Left lobe of liver (tissue), 2 donors: ENCODE measurements around the gene SLA2. TPM values are rescaled to one million over a fixed set of nuclear protein-coding genes. Genes with fewer than 3 reads are reported as not detected.
A peak's percentile ranks its signal among the peaks of the same experiment; 100 is the strongest.
"Not testable (repeated sequence)": the region's sequence is repeated elsewhere in the genome, so short reads cannot be mapped to it uniquely, and the experiment has no call there.

Source experiments
- ATAC-seq: fragments of 200-7000 bp; cut with Tn5 transposase; one replicate; pipeline ENCODE4 v1.9.1; 2020; ENCODE audit warnings: mild to moderate bottlenecking, moderate library complexity
- DNase-seq: peaks from one replicate; pipeline ENCODE4 v3.0.0-alpha.2; 2020; ENCODE audit warnings: low spot score
- total RNA-seq: library from RNA; stranded (reverse); gene quantifications from one replicate; pipeline ENCODE4 v1.2.1, GENCODE V29; 2021
- donor health status: DM: no; HTN: no; CAD: no; lungs with moderate emphysema.
- donor health status: DM: no; HTN: yes; CAD: no.

The SLA2 gene
- total RNA-seq, 1 donor from 2014 or later = 0.30 TPM

DNA sequence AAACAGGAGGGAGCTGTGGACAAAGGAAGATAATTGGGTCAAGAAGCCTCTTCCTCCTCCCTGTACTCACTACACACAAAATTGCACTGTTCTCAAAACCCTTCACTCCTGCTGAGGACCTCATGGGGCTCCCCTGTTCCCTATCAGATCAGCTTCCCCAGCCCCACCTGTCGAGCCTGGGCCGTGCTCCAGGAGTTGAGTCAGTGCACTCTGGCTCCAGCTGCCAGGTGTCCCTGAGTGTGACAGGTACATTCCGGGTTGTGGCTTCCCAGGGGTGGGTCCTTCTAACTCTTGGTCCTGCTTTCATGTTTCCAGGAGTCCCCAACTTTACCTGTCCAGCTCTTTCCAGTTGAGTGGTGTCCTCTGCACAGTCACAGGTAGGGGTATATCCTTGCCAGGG is 32.0 kb downstream of the SLA2 start:
- DNase-seq (no peak), ATAC-seq (peak; percentile 49)

DNA sequence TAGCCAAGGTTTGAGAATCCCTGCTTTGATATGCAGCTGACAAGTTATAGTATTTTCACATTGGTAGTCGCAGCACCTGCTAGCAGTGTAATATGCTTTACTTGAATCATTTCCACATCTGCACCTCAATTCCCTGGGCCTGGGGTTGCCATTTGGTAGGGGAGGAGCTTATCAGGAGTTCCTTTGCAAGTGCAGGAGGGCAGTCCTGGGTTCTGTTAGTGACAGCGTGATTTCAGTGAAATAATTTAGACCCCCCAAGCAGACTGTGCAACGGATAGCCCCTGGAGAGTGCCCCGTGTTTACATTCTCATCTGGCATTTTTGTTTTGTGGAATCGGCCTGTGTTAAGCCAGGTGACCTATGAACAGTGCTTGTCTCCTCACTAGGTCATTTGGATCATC is 34.4 kb downstream of the SLA2 start:
- ATAC-seq = no peak

GRCh38 chr20:36608388-36608728 is 37.6 kb downstream of the SLA2 start:
- DNase-seq, ATAC-seq: not testable (repeated sequence)

More for the DNA sequence above, 34.4 kb downstream of the SLA2 start:
- no peak for DNase-seq

- DNase-seq (peak; percentile 68), ATAC-seq (peak; percentile 27)
These were observed 38.2 kb downstream of the SLA2 start for GRCh38 chr20:36607586-36608387.

DNA sequence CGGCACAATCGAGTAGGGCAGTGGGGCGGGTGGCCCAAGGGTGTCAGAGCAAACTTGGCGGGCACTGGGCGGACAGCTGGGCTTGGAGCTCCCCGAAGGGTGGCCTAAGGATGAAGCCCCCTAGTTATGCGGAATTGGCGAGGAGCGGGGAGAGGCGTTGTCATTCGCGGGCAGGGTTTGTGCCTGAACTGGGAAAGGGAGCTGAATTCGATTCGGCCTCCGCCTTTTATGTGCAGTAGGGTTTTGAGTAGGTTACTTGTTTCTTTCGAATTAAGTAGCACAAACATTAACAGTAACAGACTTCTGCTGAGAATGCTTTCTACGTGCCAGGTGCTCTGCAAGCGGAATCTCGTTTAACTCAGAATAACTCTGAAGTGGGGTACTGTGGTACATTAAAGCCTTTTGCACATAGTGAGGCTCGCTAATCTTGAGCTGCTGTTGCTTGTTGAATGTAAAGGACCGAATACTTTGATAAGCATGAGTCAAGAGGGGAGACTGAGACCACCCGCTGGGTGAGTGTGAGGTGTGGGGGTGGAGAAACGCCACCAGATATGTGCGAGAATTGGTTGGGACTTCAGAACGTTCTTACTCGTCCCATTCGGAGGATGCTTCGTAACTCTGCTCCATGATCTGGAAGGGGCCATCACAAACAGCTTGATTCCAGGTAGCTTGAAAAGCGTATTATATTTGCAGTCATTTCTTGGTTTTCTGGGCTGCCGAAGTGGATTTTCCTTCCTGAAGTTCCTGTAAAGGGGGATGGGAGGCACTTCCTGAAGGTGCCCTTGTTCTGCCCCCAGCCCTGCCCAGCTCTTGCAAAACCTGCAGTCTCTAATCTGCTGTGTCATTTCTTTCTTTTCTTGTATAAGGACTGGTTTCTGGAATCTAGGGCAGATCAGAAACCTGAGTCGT is 39.6 kb downstream of the SLA2 start:
- peak; percentile 66 for DNase-seq
- peak; percentile 44 for ATAC-seq

- DNase-seq = peak; percentile 99
- ATAC-seq = peak; percentile 91
These were observed 40.4 kb downstream of the SLA2 start, which contains the start of gene RAB5IF for GRCh38 chr20:36605399-36606157. Gene RAB5IF (plus strand): TSS chr20:36605779. CDS start chr20:36605952, 173 bp downstream.

- peak; percentile 11 for ATAC-seq
- peak; percentile 58 for DNase-seq
These were observed 41.0 kb downstream of the SLA2 start for GRCh38 chr20:36604952-36605398.

GRCh38 chr20:36601540-36601939 is 44.5 kb downstream of the SLA2 start:
- DNase-seq (no peak), ATAC-seq (no peak)

- DNase-seq = no peak
- ATAC-seq = no peak
These were observed 46.1 kb downstream of the SLA2 start for GRCh38 chr20:36599912-36600345.

DNA sequence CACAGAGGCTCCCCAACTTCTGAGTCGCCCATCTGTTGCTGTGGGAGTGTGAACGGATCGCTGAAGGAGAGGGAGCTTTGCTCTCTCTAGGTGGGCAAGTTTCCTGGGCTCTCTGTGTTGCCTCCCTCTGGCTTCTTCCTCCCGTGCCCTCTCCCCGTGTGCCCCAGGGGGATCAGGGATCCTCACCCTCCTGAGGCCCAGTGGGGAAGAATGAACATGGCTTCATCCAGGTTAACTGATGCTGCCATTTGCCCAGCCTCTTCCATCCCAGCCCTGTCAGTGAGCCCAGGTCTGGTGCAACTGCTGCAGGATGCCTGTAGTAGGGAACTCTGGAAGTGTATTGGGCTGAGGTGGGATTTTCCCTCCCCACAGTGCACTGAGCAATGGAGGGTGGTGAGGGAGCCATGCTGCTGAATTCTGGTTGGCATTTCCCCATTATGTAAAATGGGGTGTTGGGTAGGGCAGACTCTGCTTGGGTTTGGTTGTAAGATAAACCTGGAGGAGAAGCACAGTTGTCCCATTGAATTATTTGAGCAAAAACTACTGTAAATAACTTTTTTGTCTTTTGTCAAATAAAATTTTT is 52.6 kb downstream of the SLA2 start:
- DNase-seq (no peak), ATAC-seq (no peak)

GRCh38 chr20:36591854-36592641 is 53.9 kb downstream of the SLA2 start:
- no peak for DNase-seq
- ATAC-seq = peak; percentile 64

GRCh38 chr20:36591281-36591680 is 54.7 kb downstream of the SLA2 start:
- ATAC-seq (no peak), DNase-seq (no peak)

- DNase-seq (no peak), ATAC-seq (no peak)
These were observed 58.5 kb downstream of the SLA2 start for GRCh38 chr20:36587388-36588070.

GRCh38 chr20:36585410-36586125 is 60.4 kb downstream of the SLA2 start:
- DNase-seq (no peak), ATAC-seq (no peak)

DNA sequence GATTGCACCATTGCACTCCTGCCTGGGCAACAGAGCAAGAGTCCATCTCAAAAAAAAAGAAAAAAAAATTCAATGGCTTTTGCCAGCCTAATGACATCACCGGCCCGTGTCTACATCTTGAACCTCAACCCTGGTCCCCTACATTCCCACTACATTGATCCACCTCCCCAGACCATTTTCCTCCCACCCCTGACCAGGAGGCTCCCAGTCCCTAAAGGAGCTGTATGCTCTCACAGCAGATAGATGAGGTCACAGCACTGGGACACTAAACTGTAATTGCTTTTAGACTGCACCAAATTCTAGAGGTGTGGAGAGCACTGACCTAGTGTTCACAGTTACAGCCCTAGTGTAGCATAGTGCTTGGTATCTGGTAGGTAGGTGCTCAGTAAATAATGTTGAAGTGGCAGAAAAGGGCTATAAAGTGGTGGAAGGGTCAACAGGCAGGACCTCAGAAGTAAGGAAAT is 61.9 kb downstream of the SLA2 start:
- DNase-seq = no peak
- ATAC-seq = peak; percentile 79

- DNase-seq (no peak), ATAC-seq (no peak)
These were observed 63.2 kb downstream of the SLA2 start for GRCh38 chr20:36582821-36583220.

DNA sequence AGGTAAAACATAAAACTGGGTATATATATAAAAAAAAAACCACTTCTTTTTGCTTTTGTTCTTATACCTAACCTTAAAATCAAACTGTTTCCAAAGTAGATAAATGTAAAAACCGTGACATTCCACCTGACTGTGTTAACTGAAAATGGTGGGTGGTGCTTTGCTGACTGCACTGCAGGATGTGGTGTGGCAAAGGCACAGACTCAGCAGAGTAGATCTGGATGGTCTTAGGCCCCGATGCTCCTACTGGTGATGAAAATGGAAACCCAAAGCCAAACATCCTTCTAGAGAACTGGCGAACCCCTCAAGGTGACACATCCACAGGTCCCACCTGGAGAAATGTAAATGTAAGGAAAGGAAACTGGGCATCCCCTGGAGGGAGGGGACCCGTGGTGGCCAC is 63.7 kb downstream of the SLA2 start:
- DNase-seq (no peak), ATAC-seq (no peak)

DNA sequence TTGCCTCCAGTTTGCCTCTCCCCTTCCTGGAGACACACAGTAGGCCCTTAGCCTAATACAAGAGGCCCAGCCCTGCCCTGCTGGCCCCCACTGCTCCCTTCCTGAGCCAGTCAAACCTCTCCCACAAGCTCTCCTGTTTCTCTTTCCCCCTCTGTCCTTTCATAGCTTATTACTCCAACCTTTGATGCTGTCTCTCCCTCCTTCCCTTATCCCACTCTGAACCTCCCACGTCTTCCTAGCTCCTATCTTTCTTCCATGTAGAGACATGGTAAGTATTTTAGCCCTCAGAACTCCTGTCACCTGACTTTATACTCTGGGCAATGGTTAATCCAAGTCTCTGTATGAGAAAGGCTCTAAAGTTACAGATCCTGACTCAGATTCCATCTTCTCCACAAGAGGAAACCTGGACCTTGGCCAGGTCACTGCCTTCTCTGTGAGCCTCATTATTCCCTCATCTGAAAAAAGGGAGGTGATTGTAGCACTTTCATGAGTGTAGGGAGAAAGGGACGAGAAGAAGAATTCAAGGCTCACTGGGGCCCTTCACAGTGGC is 65.9 kb downstream of the SLA2 start:
- DNase-seq (no peak), ATAC-seq (no peak)
